HG02852 (cell line): ENCODE results near the gene NRL.

ENCODE experiments used
- ATAC-seq: cut with Tn5 transposase; IDR thresholded peaks from one replicate; pipeline ENCODE4 v1.9.1; 2021; ENCODE audit warnings: mild to moderate bottlenecking, moderate library complexity; ENCODE audit not compliant: unreplicated experiment

Gene NRL

GRCh38 chr14:24068711-24069410 is 45.9 kb downstream of the NRL start:
- no peak for ATAC-seq

DNA sequence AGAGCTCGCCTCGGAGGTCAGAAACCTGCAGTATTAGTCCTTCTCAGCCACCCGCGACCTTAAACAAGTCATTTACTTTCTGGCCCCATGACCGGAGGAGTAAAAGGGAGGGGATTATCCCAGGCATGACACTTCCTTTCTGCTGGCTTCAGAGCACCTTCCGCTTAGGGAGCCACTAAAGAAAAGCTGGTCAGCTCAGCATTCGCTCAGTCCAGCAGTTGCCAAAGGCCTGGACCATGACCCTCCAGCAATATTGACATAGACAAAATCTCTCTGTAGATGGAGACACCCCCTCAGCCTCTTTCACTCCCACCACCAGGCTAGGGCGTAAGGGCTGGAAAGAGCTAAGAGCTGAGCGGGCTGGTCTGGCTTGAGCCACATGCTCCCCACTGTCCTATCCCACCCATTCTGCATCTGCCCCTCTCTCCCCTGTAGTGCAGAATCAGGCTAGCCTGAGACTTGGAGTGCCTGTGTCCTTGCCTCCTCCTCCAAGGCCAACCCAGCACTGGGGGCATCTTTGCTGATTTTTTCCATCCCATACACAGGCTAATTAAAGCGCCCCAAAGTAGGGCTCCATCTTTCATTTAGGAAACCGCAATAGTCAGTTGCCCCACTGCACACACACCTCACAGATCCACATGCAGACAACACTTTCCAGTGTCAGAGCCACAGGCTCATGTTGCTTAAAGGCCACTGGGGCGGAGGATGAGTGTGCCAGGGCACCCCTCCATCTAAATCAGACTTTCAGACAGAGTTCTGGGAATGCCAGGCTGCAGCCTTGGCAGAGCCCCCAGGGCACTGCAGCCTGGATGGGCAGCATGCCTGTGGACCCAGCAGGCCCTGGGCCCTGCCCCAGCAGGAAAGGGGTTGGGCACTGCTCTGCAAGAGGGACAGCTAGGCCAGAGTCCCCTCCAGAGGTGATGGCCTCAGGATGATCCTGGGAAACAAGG is 47.3 kb downstream of the NRL start:
- no peak for ATAC-seq

GRCh38 chr14:24066496-24067132 is 48.1 kb downstream of the NRL start:
- no peak for ATAC-seq

DNA sequence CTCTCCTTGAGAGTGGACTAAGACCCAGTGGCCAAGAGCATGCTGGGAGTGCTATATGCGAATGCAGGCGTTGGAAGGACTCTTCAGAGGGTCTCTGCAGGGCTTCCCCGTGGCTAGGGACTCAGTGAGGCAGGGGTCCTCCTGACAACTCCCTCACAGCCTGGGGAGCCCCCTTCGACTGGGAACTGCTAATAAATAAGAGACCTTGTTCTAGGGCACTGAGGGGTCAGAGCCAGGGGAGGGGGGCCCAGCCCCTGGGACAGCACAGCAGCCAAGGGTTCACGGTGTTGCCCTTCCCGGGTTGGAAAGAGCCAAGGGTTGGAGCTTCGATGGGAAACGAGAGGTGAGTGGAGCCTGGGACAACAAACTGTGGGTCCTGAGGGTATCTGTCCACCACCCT is 49.3 kb downstream of the NRL start:
- ATAC-seq = no peak

- ATAC-seq = no peak
Measured at GRCh38 chr14:24064856-24065255, 49.9 kb downstream of the NRL start.

- no peak for ATAC-seq
Measured at GRCh38 chr14:24064091-24064795, 50.5 kb downstream of the NRL start.

DNA sequence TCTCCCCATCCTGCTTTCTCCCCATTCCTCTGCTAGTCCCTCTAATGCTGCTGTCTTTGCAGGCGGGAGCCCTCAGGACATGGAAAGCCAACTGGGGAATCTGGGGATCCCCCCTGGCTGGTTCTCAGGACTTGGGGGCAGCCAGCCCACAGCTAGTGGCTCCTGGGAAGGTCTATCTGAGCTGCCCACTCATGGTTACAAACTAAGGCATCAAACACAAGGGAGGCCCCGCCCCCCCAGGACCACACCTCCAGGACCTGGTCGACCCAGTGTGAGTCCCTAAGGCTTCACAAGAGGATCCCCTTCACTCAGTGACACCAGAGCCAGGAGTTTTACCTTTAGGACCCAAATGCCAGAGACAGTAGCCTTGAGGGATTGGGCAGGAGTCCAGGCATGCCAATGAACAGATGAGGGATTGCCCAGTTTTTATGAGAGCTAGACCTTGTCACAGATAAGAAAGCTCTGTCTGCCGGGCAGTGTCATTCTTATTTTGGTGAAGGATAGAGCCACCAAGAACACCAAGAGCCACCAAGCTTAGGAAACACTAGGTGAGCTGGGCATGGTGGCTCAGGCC is 51.4 kb downstream of the NRL start:
- ATAC-seq = no peak

DNA sequence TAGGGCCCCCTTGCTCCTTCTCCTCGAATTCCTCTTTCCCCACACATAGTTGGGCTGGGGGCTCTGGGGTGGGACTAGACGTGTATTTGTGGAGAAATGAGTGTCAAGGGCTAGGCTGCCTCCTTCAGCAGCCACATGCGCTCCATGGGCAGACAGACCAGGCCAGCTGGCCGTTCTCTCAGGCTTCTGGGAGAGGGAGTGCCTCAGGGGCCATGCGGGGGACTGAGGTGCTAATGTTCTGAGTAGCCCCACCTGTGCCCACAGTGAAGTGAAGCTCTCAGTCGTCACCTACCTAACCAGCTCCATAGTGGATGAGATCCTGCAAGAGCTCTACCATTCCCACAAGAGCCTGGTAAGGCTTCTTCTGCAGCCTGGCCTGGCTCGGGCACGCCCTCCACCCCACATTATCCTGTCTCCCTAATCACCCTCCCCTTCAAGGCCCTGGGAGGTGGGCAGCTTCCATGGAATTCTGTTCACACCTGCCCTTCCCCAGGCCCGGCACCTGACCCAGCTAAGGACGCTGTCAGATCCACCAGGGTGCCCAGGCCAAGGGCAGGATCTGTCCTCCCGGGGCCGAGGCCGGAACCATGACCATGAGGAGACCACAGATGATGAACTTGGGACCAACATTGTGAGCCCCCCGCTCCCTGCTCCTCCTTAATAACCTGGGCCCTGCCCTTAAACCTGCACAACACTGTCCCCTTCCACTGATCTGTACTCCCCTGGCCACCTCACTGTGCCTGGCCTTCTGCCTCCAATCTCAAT is 52.4 kb downstream of the NRL start:
- ATAC-seq = no peak

GRCh38 chr14:24060984-24061913 is 53.5 kb downstream of the NRL start:
- ATAC-seq = no peak

GRCh38 chr14:24060443-24060842 is 54.3 kb downstream of the NRL start:
- ATAC-seq = no peak

DNA sequence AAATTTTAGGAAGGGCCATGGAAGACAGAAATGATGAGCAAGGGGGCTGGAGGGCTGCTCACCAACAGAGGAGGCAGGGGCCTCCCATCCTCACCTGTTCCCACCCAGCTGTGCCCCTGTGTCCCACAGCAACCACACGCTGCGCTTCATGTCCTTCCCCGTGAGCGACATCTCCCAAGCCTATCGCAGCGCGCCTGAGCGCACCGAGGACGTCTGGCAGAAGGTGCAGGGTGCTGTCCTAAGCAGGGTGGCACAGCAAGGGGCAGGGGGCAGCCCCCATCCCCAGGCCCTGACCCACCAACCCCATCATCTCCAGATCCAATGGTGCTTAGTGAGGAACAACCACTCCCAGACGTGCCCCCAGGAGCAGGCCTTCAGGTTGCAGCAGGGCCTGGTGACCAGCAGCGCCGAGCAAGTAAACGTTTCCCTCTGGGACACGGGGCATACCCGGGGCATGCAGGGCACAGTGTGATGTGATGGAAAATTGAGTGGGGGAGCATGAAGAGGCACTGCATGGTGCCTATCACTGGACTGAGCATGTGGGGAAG is 54.8 kb downstream of the NRL start:
- ATAC-seq = no peak

GRCh38 chr14:24058951-24059475 is 55.7 kb downstream of the NRL start:
- no peak for ATAC-seq

DNA sequence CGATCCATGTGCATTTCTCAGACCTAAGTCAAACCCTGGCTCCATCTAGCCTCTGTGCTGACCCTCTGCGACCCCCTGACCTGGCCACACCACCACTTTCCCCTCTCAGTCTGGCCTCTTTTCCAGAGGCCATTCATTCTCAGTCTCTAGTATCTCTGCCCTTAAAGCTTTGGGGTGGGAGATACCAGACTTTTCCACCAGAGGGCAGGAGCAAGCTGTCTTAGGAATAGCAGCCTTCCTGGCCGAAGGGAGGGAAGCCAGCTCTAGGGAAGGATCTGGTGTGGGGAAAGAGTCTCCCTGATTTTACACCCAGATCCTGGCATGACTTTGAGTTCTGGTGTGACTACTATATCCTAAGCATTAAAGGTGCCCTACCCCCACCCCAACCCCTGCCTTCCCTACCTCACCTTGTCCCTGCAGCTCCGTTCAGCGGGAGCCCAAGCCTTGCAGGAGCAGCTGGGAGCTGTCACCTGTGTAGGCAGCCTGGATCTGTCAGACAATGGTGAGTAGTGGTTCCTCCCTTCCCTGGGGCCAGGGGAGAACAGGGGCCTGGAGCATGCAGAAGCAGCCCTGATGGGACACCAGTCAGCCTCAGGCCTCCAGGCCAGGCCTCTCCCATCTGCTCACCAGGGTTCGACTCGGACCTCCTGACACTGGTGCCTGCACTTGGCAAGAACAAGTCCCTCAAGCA is 56.3 kb downstream of the NRL start:
- peak; percentile 75 for ATAC-seq

GRCh38 chr14:24057867-24058259 is 56.9 kb downstream of the NRL start:
- ATAC-seq = no peak

- ATAC-seq = no peak
Measured at GRCh38 chr14:24057271-24057670, 57.5 kb downstream of the NRL start.

GRCh38 chr14:24056800-24057184 is 58.0 kb downstream of the NRL start:
- no peak for ATAC-seq

DNA sequence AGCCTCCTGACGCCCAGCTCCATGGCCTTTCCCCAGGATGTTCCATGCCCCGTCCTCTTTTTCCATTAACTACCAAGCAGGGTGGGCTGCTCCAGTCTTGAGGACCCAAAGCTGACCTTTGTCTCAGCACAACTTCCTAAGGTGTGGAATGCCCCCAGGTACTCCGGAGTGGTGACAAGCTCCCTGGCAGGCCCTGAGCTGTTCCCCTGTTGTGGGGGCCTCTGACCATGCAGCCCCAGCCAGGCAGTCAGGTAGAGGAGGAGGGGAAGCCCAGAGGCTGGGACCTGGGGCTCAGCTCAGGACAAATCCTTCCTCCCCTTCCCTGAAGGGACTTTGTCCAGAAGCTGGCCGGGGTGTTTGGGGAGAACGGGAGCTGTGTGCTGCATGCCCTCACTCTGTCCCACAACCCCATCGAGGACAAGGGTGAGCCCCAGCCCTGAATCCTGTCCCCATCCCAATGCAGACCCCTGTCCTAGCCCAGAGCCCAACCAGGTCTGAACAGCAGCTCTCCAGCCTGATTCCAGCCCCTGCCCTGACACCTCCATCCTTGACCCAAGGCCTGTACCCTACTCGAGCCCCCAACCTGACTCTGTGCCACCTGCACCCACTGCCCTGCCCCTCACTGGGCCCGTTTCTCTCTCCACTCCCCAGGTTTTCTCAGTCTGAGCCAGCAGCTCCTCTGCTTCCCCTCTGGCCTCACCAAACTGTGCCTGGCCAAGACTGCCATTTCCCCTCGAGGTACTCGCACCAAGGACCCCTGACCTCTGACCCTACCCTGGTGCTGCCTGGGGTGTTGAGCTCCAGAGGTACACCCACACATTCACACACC is 58.6 kb downstream of the NRL start:
- ATAC-seq = no peak
